Stimulated activated CD4-positive, alpha-beta T cell treated with anti-CD3 and anti-CD28 coated beads, Interleukin-4, amount 100 ng/mL, for 24 hours (primary cell): Measurements from ENCODE around the gene ZNF397.
"Not testable (repeated sequence)": the region's sequence is repeated elsewhere in the genome, so short reads cannot be mapped to it uniquely, and the experiment has no call there.

Source experiments
- DNase-seq: peaks from one replicate; pipeline ENCODE4 v3.0.0-alpha.2; 2020

ZNF397 gene

GRCh38 chr18:35240664-35241447, at the start of gene ZNF397:
Gene ZNF397, plus strand, starts transcription at chr18:35241034. Its CDS starts 1,437 bp downstream, at chr18:35242471.
- peak; percentile 97 for DNase-seq

DNA sequence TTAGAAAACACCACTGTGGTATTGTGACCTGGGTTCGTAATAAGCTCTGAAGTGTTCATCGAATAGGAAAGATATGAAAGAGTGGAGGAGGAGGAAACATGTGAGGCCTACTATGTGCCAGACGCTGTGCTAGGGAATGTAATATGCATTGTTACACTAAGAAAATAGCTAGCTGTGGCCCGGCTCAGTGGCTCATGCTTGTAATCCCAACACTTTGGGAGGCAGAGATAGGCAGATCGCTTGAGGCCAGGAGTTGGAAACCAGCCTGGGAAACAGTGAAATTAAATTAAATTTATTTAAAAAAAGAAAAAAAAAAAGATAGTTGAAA, 49.2 kb upstream of the ZNF397 start:
- DNase-seq: no peak

- no peak for DNase-seq
These were observed 48.4 kb upstream of the ZNF397 start for GRCh38 chr18:35192415-35192814.

GRCh38 chr18:35193316-35193715, 47.5 kb upstream of the ZNF397 start:
- no peak for DNase-seq

DNA sequence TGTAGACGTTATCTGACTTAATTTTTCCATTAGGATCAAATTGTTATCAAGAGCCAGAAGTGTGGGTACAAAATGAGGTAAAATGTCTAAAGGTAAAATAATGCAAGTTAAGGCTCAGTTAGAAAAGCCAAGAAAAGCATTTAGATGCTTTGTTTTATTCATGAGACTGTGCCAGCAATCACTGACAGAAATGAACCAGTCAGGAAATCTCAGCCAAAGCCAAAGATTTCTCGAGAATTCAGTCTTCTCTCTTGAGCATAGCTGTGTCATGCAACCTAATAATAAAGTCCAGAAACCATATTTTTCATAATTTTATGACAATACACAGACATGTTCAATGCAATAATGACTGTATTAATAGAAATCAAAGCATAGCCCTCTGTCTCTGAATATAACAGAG, 43.5 kb upstream of the ZNF397 start:
- DNase-seq: no peak

GRCh38 chr18:35201256-35201931, 39.4 kb upstream of the ZNF397 start:
- DNase-seq: no peak

DNA sequence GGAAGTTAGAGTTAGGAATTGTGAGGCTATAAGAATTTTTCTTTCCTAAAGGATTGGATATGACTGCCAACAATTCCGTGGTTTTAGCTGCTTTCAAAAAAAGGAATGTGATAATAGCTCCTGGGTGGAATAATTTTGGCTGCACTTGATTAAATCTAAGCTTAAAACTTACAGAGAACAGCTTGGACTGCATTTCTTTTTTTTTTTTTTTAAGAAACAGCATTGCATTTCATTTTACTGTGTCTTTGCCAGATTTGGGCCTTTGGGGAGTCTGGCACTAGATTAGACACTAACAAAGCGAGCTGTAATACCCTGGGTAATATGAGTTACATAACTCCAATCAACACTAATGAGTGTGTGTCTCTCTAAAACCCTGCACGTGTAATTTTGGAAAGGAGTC, 37.8 kb upstream of the ZNF397 start:
- DNase-seq: no peak

GRCh38 chr18:35205199-35205712, 35.6 kb upstream of the ZNF397 start:
- DNase-seq: no peak

DNA sequence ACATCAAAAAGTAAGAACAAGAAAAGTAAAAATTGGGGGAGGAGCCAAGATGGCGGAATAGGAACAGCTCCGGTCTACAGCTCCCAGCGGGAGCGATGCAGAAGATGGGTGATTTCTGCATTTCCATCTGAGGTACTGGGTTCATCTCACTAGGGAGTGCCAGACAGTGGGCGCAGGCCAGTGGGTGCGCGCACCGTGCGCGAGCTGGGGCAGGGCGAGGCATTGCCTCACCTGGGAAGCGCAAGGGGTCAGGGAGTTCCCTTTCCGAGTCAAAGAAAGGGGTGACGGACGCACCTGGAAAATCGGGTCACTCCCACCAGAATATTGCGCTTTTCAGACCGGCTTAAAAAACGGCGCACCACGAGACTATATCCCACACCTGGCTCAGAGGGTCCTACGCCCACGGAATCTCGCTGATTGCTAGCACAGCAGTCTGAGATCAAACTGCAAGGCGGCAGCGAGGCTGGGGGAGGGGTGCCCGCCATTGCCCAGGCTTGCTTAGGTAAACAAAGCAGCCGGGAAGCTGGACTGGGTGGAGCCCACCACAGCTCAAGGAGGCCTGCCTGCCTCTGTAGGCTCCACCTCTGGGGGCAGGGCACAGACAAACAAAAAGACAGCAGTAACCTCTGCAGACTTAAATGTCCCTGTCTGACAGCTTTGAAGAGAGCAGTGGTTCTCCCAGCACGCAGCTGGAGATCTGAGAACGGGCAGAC, 34.9 kb upstream of the ZNF397 start:
- DNase-seq: not testable (repeated sequence)

- no peak for DNase-seq
These were observed 25.8 kb upstream of the ZNF397 start for GRCh38 chr18:35215026-35215425.

- not testable (repeated sequence) for DNase-seq
These were observed 24.2 kb upstream of the ZNF397 start for GRCh38 chr18:35216611-35217010.

DNA sequence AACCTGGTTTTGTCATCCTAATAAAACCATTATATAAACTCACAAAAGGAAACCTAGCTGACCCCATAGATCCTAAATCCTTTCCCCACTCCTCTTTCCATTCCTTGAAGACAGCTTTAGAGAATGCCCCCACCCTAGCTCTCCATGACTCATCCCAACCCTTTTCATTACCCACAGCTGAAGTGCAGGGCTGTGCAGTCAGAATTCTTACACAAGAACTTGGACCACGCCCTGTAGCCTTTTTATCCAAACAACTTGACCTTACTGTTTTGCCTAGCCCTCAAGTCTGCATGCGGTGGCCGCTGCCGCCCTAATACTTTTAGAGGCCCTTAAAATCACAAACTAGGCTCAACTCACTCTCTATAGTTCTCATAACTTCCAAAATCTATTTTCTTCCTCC, 21.5 kb upstream of the ZNF397 start:
- DNase-seq: not testable (repeated sequence)

DNA sequence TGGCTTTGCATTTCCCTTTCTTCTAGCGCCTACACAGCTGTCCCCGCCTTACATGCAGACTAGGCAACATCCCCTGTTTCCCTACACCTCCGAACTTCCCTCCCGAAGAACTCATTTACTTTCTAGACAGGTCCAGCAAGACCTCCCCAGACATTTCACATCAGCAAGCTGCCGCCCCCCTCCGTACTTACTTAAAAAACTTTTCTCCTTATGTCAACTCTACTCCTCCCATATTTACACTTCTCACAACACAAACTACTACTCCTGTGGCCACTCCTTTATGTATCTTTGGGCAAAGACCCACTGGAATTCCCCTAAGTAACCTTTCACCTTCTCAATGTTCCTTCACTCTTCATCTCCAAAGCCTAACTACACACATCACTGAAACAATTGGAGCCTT, 20.4 kb upstream of the ZNF397 start:
- no peak for DNase-seq

- DNase-seq: no peak
These were observed 17.0 kb upstream of the ZNF397 start for GRCh38 chr18:35223797-35224196.

GRCh38 chr18:35227254-35227653, 13.6 kb upstream of the ZNF397 start:
- DNase-seq: no peak

DNA sequence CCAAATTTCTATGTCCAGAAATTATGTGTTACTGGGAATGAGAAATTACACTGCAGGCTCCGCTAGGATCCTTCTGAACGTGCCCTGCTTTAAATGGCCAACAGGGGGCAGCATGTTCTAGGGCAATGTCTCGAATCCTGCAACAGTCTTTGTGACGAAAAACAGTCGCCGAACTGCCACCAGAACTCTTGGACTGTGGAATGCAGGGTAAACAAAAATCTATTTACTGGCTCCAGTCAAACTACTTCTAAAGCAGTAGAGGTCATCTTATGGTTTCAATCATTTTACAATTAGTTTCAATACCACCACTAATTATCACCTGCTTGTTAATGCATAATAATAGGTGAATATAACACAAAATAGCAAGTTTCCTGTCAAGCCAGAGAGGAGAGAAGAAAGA, 9.8 kb upstream of the ZNF397 start:
- DNase-seq: peak; percentile 84

- no peak for DNase-seq
These were observed 4.1 kb upstream of the ZNF397 start for GRCh38 chr18:35236571-35237363.

DNA sequence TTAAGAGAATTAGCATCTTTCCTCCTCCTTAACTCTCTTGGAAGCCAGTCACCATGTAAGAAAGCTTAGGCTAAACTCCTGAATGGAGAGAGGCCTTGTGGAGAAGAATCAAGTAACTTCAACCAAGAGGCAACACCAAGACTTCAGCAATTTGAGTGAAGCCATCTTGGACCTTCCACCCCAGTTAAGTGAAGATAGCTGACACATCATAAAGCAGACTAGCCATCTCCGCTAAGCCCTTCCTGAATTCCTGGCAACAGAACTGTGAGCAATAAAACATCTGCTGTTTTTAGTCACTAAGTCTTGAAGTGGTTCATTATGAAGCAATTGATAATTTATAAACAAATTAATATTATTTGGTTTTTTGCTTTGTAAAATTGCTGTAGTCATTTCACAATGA, 1.5 kb upstream of the ZNF397 start:
- DNase-seq: no peak

- DNase-seq: no peak
These were observed 592 bp downstream of the ZNF397 start for GRCh38 chr18:35241448-35241804.

GRCh38 chr18:35242426-35242825, 1.6 kb downstream of the ZNF397 start:
- no peak for DNase-seq

DNA sequence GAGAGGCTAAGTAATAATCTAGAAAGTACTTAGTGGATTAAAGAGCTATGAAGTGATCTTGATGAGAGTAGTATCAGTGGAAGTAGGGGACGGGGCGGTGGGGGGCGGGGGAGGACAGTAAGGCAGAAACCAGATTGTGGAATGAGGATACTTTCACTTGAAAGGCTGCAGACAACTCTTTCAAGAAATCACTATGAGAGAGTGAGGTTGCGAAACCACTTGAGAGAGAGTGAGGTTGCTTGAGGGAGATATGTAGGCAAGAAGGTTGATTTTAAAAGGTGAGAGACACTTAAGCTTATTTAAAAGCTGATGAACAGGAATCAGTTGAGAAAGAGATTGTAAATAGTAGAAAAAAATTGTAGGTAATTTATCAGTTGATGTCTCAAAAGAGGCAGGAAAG, 3.8 kb downstream of the ZNF397 start:
- no peak for DNase-seq

DNA sequence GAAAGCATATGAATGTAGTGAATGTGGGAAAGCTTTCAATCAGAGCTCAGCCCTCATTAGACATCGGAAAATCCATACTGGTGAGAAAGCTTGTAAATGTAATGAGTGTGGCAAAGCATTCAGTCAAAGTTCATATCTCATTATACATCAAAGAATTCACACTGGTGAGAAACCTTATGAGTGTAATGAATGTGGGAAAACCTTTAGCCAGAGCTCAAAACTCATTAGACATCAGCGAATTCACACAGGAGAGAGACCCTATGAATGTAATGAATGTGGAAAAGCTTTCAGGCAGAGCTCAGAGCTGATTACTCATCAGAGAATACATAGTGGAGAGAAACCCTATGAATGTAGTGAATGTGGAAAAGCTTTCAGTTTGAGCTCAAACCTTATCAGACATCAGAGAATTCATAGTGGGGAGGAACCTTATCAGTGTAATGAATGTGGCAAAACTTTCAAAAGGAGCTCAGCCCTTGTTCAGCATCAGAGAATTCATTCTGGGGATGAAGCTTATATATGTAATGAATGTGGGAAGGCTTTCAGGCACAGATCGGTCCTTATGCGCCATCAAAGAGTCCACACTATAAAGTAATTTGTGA, 5.0 kb downstream of the ZNF397 start:
- no peak for DNase-seq

- DNase-seq: no peak
These were observed 6.0 kb downstream of the ZNF397 start for GRCh38 chr18:35246831-35247230.
